Measurements from ENCODE around the gene NPHP4. TPM values are rescaled to one million over a fixed set of nuclear protein-coding genes. Genes with fewer than 3 reads are reported as not detected.

Gene NPHP4
- total RNA-seq, 1 experiment from 2014 or later = 20.0 TPM

DNA sequence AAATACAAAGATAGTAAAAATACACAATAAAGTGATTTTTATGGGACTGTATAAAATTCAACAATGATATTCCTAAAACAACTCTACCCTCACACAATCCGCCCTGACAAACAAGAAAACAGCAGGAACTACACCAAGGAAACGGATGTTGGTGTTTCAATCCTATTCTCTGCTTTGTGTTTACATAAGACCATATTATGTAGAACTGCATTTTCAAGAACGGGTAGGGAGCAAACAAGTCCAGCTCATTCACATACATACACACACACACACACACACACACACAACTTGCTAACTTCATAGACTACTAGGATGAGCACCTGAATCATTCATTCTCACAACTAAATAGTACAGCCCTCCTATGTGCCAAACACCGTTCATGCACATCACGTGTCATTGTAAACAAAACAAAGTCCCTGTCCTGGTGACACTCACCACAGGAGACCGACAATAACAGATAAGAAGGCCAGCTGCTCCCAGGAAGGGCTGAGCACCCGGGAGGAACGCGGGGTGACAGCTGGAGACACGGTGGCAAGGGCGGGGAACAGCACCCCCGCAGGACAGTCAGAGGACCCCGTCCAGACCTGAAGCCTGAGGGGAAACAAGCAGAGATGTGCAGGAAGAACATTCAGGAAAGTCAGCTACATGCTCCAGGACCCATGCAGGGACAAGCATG lies 43.0 kb downstream of the NPHP4 start:
- ATAC-seq (peak; percentile 70), DNase-seq (ENCODE audit: low read depth, low spot score) (no peak)
- Histone ChIP-seq H3K9me2 (ENCODE audit: insufficient read depth) (no peaks in the 10 kb centered on the region), H3K79me2 (ENCODE audit: insufficient read depth, low read length) (no peaks in the 10 kb centered on the region), H3K9ac (ENCODE audit: low read length) (no peak overlapping the region), H3K4me3 (replicated peaks in 1 of 2; ENCODE audit: low read depth in 1 of 2, low read length in 2 of 2) (no peak overlapping the region), H3K9me3 (ENCODE audit: control insufficient read depth in 1 of 2, insufficient read depth in 1 of 2, low read depth in 1 of 2, low read length in 2 of 2) (no peaks in the 10 kb centered on the region), H4K20me1 (ENCODE audit: insufficient read depth) (no peaks in the 10 kb centered on the region), H3K36me3 (ENCODE audit: control insufficient read depth in 1 of 2, insufficient read depth in 2 of 2, low read length in 2 of 2) (peaks cover 4 to 6% of the 10 kb centered on the region in 2 experiments; a peak in 2 of 4 replicates), H3K27ac (ENCODE audit: low read depth, low read length) (no peak overlapping the region), H2AFZ (ENCODE audit: low read depth, low read length, poor library complexity, severe bottlenecking) (no peak overlapping the region), H3K4me1 (ENCODE audit: control insufficient read depth in 1 of 2, insufficient read depth in 2 of 2, low read length in 2 of 2) (no peaks in the 10 kb centered on the region), H3K27me3 (ENCODE audit: insufficient read depth, low read length) (no peaks in the 10 kb centered on the region), H3K4me2 (ENCODE audit: low read length) (no peak overlapping the region)
- RAD21 ChIA-PET (ENCODE audit: low non-redundant PET in 1 of 2, low total read pairs in 2 of 2, uncharacterized antibody in 2 of 2, unreplicated experiment in 2 of 2) = no interaction called here
- TF ChIP-seq, protein P1, sequence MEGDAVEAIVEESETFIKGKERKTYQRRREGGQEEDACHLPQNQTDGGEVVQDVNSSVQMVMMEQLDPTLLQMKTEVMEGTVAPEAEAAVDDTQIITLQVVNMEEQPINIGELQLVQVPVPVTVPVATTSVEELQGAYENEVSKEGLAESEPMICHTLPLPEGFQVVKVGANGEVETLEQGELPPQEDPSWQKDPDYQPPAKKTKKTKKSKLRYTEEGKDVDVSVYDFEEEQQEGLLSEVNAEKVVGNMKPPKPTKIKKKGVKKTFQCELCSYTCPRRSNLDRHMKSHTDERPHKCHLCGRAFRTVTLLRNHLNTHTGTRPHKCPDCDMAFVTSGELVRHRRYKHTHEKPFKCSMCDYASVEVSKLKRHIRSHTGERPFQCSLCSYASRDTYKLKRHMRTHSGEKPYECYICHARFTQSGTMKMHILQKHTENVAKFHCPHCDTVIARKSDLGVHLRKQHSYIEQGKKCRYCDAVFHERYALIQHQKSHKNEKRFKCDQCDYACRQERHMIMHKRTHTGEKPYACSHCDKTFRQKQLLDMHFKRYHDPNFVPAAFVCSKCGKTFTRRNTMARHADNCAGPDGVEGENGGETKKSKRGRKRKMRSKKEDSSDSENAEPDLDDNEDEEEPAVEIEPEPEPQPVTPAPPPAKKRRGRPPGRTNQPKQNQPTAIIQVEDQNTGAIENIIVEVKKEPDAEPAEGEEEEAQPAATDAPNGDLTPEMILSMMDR (IDR thresholded peaks at IDR 0.05 in 2 of 3, conservative IDR thresholded peaks at IDR 0.05 in 1 of 3; ENCODE audit: borderline replicate concordance in 1 of 3, insufficient read depth in 1 of 3, low read depth in 2 of 3, low read length in 2 of 3) = peak in 2 of 3 experiments; percentile 29 to 52; a peak in 3 of 6 replicates
- no peak for TF ChIP-seq JUND (IDR thresholded peaks at IDR 0.05)
- POLR2A ChIA-PET = no interaction called here
- no TSS peak for BruUV-seq (replicated peaks)
- intact Hi-C loops (cut with micrococcal nuclease) = no loop called here
- CTCF ChIA-PET = no interaction called here

DNA sequence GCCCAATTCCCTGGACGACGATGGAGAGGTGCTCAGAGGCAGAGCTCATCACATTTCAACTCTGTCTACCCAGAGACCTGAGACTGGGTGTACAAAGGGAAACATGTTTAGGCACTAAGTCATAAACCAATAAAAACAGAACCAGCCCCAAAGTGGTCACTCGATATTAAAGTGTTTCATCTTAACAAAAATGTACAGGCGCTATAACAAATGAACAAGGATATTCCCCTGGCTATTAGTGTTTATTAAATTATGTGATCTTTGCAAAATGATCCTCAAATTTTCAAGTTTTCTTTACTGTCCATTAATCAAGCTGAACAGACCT lies 43.6 kb downstream of the NPHP4 start:
- no peak overlapping the region for H3K9ac ChIP-seq (ENCODE audit: low read length)
- DNase-seq (ENCODE audit: low read depth, low spot score) (no peak), ATAC-seq (no peak)
- H3K27me3 ChIP-seq (ENCODE audit: insufficient read depth, low read length) = no peaks in the 10 kb centered on the region
- no peak for TF ChIP-seq FOSL1 (IDR thresholded peaks at IDR 0.05; ENCODE audit: low read depth)
- no peak for TF ChIP-seq ZFX (IDR thresholded peaks at IDR 0.05)
- no peaks in the 10 kb centered on the region for H4K20me1 ChIP-seq (ENCODE audit: insufficient read depth)
- H3K9me2 ChIP-seq (ENCODE audit: insufficient read depth) = no peaks in the 10 kb centered on the region
- no peak overlapping the region for H3K4me2 ChIP-seq (ENCODE audit: low read length)
- no peak overlapping the region for H3K27ac ChIP-seq (ENCODE audit: low read depth, low read length)
- POLR2A ChIA-PET = no interaction called here
- H3K36me3 ChIP-seq (ENCODE audit: control insufficient read depth in 1 of 2, insufficient read depth in 2 of 2, low read length in 2 of 2) = peaks cover 4 to 6% of the 10 kb centered on the region in 2 experiments; a peak in 2 of 4 replicates
- no peak overlapping the region for H3K4me3 ChIP-seq (replicated peaks in 1 of 2; ENCODE audit: low read depth in 1 of 2, low read length in 2 of 2)
- no peaks in the 10 kb centered on the region for H3K79me2 ChIP-seq (ENCODE audit: insufficient read depth, low read length)
- no peaks in the 10 kb centered on the region for H3K9me3 ChIP-seq (ENCODE audit: control insufficient read depth in 1 of 2, insufficient read depth in 1 of 2, low read depth in 1 of 2, low read length in 2 of 2)
- no peak overlapping the region for H2AFZ ChIP-seq (ENCODE audit: low read depth, low read length, poor library complexity, severe bottlenecking)
- CTCF ChIA-PET = no interaction called here
- BruUV-seq (replicated peaks) = no TSS peak
- no peaks in the 10 kb centered on the region for H3K4me1 ChIP-seq (ENCODE audit: control insufficient read depth in 1 of 2, insufficient read depth in 2 of 2, low read length in 2 of 2)
- intact Hi-C loops (cut with micrococcal nuclease) = no loop called here
- RAD21 ChIA-PET (ENCODE audit: low non-redundant PET in 1 of 2, low total read pairs in 2 of 2, uncharacterized antibody in 2 of 2, unreplicated experiment in 2 of 2) = no interaction called here
